GM19452 (cell line): ENCODE measurements around the gene DEPP1.

Source experiments
- ATAC-seq: cut with Tn5 transposase; IDR thresholded peaks from one replicate; pipeline ENCODE4 v1.9.1; 2021; ENCODE audit not compliant: unreplicated experiment

DEPP1 gene

DNA sequence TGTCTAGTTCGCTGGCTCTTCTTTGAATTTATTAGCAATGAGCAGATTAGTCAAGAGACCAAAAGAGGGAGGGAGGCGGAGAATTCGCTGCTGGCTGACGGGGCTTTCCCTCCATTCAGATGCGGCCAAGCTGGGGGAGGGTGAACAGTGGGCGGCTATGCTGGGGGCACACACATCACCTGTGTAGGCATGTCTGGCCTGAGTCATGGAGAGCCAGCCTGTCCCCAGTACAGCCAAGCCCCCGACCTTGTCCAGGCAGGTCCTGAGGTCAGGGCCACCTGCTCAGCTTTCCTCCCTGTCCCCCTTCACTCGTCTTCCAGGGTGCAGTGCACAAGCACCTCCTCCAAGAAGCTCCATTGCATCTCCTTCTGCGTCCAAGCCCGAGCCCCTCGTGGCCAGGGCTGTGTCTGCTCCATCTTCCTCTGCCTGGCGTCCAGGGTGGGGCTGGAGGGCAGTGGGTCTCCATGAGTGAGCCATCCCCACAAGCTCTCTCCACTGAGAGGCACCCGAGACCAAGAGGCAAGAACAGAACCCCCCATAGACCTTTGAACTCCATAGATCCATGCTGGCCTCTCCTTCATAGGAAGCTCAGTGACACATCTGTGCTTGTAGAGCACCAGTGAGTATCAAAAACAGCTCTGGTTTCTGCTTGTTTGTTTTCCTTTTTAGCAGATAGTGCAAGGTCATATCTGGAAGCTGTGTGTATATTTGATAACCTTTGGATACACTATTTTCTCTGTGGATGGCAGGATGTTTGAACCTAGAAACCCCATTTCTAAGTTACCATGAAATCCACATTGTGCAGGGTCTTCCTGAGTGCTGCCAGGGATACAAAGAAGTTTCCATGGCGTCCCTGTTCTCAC lies 1.9 kb upstream of the DEPP1 start:
- no peak for ATAC-seq

DNA sequence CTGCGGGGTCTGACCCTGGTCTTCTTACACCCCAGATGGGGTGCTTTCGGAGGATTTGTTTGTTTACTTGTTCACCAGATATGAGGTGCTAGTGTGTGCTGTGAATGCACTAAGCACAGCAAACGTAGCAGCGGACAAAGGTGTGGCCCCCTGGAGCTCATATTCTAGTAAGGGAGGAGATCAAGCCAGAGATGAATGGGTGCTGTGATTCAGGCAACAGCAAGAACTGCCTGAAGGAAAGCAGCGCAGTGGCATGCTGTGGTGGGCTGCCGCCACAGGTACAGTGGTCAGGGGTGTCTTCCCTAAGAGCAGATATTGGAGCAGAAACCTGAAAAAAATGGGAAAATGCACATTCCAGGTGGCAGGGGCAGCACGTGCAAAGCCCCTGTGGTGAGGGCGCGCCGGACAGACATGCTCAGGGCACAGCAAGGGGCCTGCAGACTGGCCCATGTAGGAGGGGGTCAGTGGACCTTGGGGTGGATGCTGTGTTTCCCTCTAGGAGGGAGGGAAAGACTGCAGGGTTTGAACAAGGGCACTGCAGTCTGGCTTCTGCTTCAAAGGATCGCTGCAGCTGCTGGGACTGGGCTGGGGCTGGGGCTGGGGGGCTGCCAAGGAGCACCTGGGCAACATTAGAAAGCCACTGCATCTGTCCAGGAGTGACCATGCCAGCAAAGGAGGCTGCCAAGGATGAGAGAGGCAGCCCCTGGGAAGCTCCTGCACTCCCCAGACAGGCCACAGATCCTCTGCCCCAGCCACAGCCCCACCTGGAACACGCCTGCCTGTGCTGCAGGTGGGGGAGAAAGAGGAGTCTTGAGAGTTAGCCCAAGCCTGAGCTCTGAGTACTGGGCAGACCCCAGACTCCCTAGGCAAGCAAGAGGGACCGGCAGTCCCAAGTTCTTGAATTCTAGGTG lies 927 bp upstream of the DEPP1 start:
- no peak for ATAC-seq

DNA sequence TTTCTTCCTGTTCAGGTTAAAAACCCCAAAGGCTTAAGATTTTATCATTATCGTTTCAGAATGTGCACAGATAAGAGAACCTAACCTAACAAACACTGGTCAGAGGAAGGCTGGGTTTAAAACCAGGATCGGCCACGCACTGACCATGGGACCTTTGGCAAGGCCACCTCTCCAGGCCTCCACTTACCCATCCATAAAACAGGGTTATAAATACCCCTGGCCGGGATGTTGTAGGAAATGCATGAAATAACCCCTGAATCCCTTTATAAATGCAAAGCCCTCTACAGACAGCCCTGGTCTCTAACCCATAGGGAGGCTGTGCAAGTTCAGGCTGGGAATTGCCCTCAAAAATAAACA lies 418 bp downstream of the DEPP1 start:
- ATAC-seq, result no peak

DNA sequence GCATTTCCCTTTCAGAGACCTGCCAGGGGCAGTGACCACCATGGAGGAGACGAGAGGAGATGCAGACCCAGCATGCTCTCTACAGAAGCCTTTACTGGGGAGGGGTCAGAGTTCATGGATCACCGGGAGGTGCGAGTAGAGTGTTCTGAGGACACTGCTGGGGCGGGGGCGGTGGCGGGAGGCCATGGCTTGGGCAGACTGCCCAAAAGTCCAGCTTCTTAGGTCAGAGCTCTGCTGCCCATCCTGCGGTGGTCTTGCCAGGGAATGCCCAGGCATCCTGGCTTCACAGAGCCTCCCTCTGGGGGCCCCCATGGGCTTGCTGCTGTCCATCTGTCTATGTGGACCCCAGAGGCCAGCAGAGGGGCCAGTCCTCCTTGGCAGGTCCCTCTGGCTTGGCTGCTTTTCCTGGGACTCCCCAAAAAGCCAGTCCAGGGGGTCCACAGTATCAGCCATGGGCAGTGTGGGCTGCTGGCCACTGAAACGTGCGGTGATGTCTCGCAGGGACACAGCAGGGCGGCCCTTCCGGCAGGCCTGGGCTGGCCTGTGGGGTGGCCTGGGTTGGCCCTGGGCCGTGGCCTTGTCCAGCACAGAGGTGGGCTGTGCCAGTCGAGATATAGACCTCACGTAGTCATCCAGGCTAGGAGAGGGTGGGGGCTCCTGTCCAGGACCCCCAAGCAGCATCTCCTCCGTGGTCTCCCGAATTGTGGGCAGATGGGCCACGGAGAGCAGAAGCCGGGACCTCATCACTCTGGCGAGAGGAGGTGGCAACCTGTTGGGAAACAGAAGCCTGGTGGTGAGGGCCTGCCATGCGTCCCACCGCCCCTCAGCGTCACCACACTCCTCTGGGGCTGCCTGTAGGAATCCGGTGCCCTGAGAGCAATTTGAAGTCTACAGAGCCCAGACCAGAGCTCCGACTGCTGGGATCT lies 1.1 kb downstream of the DEPP1 start:
- no peak for ATAC-seq

DNA sequence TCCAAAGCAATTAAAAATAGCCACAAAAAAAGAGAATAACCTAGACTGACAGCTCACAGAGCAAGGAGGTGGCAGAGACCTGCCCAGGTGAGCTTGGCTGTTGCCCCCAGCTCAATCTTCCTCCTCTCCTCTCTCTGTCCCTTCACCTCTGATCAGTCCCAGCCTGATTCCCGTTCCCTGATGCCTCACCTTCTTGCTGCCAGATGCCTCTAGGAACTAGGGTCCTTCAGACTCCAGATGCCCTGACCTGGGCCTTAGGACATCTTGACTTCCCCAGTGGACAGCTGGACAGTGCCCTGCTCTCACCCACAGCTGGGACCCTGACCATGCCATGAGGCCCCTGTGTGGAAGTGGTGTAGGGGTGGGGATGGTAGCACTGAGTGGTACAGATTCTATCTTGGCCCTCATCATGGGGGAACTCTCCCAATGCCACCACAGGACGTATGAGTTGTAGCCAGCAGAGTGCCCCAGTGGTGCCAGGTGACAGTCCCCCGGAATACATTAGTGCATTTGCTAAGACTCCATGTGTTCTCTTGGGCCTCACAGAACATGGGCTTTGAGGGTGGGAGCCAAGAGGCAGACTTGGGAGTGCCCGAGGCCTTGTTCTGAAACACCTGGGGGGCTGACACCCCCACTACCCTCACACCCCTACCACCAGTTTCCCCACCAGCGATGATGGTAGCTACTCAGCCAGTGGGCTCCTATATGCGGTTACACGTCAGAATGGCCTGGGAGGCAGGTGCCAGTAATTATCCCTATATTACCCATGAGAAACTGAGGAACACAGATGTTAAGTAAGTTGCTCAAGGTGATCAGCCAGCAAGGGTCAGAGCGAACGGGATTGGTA lies 2.0 kb downstream of the DEPP1 start:
- no peak for ATAC-seq

DNA sequence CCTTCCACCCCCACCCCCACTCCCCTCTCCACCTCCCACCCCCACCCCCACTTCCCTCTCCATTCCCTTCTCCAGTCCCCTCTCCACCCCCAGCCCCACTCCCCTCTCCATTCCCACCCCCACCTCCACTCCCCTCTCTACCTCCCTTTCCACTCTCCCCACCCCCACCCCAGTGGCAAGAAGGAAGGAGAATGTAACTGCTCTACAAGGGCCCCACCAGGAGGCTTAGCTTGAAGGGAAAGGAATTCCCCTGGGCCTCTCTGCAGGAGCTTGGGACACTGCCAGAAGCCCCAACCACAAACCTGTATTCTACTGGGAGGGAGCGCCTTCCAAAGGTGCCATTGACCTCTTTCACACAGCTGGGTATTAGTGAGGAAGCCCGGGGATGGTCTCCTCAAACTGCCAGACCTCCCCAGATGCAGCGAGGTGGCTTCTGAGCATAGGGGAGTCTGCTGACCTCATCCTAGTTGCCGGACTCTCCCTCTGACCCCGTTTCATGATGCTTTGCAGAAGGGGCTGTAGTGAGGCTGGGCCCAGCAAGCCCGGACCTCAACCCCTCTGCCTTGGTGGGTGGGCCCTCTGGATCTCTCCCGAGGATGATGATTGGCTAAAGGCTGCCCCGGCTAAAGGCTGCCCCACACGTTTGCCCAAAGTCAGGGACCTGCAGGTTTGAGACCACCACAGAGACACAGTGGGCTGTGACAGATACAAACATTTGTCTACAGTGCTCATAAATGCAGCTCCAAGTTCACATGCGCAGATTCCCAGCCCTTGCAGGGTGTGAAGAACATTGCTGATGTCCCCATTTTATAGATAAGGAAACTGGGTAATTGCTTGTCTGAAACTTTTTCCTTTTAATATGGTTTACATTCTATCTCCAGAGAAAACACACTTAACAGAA lies 2.9 kb downstream of the DEPP1 start:
- ATAC-seq, result no peak

DNA sequence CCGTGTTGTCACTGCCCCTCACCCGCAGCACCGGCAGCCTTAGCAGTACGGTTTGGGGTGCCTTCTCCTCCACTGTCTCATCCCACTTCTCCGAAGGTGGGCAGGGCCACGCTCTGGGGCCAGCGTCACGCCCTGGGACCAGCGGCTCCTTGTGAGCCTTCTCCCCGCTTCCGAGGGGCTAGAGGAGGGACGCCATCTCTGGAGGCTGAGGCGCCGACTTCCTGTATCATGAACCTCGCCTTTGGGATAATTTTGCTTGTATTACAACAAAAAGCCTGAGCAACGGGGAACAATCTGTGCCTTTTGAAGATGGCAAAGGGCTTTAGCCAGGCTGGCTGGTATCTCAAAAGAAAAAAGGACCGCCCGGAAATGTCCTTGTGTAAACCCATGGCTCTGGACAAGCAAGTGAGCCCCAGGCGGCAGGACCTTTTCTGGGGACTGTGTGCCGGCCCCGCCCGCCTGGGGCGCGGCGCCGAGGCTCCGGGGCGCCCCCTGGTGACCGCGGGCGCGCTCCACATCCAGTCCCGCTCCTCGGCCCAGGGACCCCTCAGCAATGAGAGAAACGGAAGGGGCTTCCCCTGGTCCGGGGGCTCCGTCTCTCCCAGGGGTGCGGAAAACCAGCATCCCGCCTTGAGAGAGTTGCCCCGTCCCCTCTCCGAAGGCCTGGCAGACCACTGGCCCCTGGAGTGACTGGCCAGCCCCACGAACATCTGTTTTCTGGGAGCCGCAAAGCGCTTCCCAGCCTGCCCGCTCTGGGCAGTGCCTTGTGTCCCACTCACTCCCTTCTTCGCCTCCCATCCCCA lies 3.8 kb downstream of the DEPP1 start:
- peak; percentile 77 for ATAC-seq

DNA sequence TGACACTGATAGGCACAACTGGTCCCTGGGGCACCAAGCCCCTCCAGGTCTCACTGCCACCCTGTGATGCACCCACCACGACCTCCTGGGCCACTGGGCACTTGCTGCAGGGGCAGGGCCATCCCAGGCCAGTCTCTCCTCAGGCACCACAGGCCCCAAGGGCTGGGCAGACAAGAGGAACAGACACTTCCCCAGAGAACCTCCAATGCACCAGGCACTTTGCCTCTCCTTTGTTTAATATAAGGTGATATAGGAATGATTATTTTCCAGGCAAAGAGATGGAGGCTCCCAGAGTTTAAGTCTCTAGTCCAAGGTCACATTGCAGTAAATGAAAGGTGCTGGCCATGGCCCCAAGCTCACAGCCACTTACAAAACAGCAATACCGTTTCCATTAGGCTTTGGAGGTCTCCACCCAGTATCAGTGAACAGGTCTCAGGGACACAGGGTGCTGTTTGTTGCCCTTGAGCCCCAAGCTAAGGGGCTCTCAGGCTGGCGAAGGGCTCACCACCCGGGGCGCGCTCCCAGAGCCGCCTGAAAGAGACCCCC lies 4.5 kb downstream of the DEPP1 start:
- no peak for ATAC-seq

DNA sequence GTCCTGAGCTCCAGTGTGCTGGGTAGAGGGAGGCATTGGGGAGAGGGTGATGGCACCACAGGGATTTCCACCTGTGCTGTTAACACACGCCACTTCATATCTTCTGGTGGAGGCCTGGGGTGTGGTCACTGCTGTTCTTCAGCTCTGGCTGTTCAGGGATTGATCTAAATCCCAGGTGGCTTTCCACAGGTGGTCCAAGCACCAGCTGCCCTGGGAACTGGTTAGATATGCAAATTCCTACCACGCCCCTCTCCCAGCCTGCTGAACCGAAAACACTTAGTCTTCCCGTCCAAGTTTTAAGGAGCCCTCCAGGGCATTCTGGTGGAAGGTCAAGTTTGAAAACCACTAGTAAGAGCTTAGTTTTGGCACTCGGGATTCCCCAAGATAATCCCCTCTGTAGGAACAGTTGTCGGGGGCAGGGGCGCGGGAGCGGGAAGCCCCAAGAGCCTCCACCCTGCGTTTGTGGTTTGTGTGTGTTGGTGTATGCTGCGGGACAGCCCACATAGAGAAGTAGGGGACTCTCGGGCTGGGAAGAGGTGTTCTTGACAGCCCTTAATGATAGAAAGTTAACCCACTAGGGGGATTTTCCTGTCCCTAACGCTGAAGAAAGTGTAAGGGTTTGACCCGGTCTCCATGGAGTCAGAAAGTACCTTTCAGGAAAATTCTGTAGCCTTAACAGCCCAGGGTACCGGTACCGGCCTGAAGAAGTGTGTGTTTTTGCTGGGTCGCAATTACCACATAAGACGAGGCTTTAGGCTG lies 5.1 kb downstream of the DEPP1 start:
- no peak for ATAC-seq

DNA sequence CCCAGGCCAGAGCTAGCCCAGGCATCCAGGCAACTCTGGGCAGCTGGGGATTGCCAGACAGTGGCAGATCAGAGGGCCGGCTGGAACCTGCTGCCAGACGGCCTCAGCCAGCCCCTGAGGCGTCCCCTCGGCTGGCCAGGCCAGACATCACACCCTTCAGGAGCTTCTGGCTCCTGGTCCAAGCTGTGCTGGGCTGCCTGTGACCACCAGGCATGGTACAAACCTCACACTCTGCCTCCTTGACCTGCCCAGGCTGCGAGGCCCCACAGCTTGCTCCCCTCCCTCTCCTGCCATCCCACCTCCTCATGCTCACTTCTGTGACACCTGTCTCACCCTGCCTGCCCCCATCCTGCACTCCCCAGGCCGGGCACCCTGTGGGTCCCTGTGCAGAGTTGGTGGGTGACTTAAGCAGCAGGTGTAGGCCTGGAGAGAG lies 5.7 kb downstream of the DEPP1 start:
- ATAC-seq, result no peak

DNA sequence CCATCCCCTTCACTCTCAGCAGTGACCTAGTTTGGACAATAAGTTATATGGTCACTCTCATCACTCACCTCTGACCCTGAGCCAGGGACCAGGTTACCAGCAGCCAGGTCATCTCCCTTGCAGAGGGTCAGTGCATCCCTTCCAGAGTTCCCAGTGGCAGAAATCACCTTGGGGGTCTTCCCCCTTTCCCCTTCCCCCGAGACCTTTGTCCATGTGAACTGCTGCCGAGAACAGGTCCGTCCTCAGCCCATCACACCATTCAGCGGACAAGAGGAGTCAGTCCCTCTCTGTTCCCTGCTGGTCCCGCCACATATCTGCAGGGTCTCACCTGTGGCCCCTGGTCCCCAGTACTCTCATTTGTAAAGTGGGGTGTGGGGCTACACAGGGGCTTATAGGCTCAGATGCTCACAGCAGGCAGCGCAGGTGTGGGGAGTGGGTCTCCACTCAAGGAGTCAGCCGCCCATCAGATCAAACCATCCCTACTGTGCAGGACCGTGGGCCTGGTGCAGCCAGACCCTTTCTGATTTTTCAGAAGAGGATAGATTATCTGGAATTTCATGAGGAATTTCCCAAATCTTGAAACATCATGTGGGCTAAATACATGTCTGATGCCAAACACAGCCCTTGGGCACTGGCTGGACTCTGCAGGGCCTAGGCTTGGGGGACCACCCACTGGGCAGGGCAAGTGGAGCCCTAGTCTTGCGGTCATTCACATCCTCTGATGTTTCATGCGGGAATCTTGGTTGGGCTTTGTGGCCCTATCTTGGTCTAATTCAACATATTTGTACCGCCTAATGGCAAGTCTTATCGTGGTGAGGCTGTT lies 6.5 kb downstream of the DEPP1 start:
- ATAC-seq, result no peak

DNA sequence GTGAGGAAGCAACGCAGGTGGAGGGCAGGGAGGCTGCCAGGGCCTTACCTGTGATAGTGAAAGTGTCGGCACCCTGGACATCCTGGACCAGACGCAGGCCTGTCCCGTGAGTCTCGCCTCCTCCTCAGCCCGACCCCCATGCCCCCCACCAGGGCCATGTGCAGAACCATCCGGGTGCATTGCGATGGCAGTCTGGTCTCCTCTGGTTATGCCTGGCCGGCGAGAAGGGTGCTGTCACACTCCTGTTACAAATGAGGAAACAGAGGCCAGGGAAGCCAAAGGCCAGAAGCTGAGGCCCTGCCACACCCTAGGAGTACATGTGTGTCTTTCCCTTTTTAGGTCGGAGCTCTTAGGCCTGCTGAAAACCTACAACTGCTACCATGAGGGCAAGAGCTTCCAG lies 7.2 kb downstream of the DEPP1 start:
- ATAC-seq, result no peak

DNA sequence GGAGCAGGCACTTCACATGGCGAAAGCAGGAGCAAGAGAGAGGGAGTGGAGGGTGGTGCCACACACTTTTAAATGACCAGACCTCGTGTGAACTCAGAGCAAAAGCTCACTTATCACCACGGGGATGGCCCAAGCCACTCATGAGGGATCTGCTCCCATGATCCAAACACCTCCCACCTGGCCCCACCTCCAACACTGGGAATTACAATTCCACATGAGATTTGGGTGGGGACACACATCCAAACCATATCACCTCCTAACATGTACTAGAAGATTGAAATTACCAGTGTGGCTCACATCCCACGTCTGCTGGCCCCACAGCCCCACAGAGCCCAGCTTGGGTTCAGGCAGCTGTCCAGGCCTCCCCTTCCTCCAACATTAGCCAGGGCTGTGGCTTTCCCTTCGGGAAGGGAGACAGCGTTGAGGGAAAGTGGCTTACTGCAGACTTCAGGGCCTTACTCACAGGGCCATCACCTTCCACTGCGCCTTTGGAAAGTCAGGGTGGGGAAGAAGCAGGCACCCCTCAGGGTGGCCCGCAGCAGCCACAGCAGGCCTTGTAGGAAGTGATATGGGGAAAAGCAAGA lies 7.7 kb downstream of the DEPP1 start:
- no peak for ATAC-seq

DNA sequence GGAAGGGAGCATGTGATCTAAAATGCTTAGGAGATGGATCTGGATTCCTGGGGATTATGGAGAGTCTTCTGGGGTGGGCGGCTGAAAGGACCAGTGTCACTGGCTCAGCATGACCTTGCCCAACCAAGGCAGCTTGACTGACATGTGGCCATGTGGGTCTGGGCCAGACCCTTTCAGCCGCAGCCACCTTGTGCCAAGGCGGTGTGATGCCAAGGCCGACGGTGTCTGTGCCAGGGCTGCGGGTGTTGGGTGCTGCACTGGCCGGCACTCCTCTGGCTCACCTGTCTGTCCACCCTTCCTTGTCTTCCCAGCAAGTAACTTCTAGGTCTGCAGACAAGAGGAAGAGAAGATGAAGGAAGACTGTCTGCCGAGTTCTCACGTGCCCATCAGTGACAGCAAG lies 8.8 kb downstream of the DEPP1 start:
- ATAC-seq, result no peak

DNA sequence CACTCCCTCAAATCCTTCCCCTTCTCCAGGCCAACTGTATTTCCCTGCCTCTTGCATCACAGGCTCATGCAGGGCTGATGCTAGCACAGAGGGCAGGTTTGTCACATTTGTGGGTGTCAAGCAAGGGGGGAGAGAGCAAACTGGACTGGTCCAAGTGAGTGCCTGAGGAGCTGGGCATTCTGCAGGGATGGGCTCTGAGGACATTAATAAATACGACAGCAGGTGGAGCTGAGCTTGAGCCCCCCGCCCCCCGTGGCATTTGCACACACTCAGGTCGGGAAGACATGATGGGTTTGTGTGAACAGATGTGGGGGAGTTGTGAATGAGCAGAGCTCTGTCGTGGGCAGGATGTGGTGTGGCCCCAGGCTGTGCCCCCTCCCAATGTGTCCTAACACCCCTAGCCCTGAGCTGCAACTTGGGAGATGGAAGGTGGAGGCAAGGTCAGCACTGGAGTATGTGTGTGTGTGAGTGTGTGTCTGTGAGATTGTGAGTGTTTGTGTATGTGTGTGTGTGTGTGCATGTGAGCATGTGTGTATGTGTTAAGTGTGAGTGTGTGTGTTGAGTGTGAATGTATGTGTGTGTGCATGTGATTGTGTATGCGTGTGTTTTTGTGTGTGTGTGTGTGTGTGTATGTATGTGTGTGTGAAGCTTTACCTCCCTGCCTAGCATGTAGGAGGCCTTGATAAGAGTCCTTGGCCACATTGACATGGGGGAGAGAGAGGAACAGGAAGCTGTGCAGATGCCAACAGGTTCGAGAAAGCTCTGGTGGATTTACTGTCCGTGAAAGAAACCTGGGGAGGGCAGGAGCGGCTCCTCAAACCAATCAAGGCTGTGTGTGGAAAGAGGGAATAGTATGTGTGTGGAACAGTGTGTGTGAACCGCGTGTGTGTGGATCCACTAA lies 9.9 kb downstream of the DEPP1 start:
- no peak for ATAC-seq
